ENCODE results near the gene MTREX. TPM values are rescaled to one million over a fixed set of nuclear protein-coding genes. Genes with fewer than 3 reads are reported as not detected.
A peak's percentile ranks its signal among the peaks of the same experiment; 100 is the strongest.

The MTREX gene
- total and polyA plus RNA-seq, 3 donors from 2014 or later = 33.7 to 126 (median 108) TPM

DNA sequence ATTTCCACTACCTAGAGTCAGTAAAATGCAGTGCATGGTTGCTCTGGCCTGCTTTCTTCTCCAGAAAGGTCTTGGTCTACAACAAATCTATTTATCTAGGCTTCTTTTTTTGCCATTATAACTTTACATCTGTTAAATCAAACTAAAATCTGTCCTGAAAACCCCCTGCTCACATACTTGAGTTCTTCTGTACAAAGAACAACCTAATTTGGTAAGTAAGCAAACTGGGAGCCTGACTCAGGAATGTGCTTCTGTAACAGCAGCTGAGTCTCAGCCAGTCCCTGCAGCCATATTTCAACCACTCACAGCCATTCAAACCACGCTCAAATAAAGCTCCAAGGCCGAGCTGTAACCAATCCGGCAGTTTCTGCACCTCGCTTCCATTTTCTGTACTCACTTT, 131.2 kb downstream of the MTREX start:
- peak overlapping the region; percentile 18 to 70 for H3K27ac ChIP-seq
- no peak overlapping the region for H3K4me3 ChIP-seq
- H3K36me3 ChIP-seq (ENCODE audit: low read depth, missing control alignments) = no peaks in the 10 kb centered on the region
- no peaks in the 10 kb centered on the region for H3K27me3 ChIP-seq
- intact Hi-C loops (cut with DNase I; ENCODE audit: low total_unique reads) = no loop called here
- WGBS, 2 donors = 41 to 48% methylated on average over 4 of the region's 4 CpGs
- no peak for DNase-seq
- TF ChIP-seq, protein P1, sequence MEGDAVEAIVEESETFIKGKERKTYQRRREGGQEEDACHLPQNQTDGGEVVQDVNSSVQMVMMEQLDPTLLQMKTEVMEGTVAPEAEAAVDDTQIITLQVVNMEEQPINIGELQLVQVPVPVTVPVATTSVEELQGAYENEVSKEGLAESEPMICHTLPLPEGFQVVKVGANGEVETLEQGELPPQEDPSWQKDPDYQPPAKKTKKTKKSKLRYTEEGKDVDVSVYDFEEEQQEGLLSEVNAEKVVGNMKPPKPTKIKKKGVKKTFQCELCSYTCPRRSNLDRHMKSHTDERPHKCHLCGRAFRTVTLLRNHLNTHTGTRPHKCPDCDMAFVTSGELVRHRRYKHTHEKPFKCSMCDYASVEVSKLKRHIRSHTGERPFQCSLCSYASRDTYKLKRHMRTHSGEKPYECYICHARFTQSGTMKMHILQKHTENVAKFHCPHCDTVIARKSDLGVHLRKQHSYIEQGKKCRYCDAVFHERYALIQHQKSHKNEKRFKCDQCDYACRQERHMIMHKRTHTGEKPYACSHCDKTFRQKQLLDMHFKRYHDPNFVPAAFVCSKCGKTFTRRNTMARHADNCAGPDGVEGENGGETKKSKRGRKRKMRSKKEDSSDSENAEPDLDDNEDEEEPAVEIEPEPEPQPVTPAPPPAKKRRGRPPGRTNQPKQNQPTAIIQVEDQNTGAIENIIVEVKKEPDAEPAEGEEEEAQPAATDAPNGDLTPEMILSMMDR (IDR thresholded peaks at IDR 0.05) = no peak
- no peak for TF ChIP-seq POLR2A (IDR thresholded peaks at IDR 0.05)
- peaks cover 20% of the 10 kb centered on the region for H3K4me1 ChIP-seq
- no peaks in the 10 kb centered on the region for H3K9me3 ChIP-seq

DNA sequence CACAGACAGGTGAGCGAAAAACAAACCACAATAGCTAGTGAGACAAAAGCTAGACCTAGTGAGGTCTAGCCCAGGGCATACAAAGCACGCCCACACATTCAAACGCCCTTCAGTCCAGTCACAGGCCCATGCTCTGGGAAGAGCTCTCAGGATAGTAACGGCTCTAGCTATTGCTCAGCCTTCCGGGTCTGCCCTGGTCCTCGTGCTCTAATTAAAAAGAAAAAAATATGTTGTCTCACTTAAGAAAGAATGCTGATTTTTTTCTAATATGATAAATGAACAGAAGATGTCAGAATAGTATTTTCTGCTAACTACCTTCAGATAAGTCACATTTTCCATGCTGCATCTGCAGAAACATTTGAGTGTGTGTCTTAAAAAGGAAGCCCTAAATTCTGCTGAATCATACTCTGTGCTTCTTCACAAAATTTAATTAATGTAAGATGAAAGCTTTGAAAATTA, 132.4 kb downstream of the MTREX start:
- Histone ChIP-seq H3K9me3 (no peaks in the 10 kb centered on the region), H3K36me3 (ENCODE audit: low read depth, missing control alignments) (no peaks in the 10 kb centered on the region), H3K4me3 (no peak overlapping the region), H3K27ac (peak overlapping the region in 1 of 2 donors; percentile 70), H3K4me1 (peaks cover 20% of the 10 kb centered on the region), H3K27me3 (no peaks in the 10 kb centered on the region)
- 70 to 74% methylated on average over 6 of the region's 6 CpGs for WGBS, 2 donors
- no peak for DNase-seq
- TF ChIP-seq, protein P1 (IDR thresholded peaks at IDR 0.05) = no peak
- TF ChIP-seq POLR2A (IDR thresholded peaks at IDR 0.05) = no peak
- intact Hi-C loops (cut with DNase I; ENCODE audit: low total_unique reads) = no loop called here

DNA sequence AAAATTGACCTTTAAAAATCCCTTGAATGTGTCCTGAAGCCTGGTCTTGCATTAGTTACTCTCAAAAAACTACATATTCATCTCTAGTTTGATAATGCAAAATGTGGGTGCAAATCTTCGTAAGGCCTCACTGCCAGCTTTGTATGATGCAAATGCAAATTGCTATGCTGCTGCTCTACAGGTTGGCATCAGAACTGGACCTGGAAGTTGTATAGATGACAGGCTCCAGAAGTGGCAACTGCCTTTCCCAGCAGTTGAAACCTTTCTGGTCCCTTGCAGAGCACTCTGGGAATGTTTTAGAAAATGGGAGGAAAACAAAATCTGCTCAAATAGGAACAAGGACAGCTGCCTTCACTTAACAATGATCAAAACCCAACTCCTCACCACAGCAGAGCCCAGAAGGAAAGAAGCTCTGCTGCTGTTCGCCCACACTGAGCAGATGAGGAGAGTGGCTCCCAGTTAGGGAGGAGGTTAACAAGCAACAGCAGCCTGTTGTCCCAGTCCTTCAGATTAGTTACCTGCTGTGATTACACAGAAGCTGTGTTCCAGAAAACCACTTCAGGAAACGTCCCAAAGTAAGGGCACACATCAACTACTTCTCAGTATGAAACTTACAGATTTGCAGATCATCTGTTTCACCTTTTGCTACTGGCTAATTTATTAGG, 133.4 kb downstream of the MTREX start:
- H3K4me1 ChIP-seq = peaks cover 20% of the 10 kb centered on the region

DNA sequence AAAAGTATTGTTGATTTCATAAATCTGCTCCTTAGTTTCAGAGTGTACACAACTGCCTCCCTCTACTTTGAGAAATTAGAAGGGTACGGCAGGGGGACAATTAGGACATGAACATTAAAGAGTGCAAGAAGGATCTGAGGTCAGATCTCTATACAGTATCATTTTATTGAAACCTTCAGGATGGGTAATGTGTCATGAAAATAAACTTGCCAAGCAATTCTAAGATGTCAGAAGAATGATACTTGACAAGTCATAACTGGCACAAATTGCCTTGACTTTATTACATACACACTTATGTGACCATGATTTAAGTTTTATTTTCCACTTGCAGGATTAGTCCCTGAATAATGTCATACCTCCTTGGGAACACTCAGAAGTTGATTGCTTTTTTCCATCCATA, 134.2 kb downstream of the MTREX start:
- 83 to 85% methylated on average over 1 of the region's 1 CpG for WGBS, 2 donors
- Histone ChIP-seq H3K4me1 (peaks cover 20% of the 10 kb centered on the region), H3K4me3 (no peak overlapping the region), H3K27me3 (no peaks in the 10 kb centered on the region), H3K9me3 (no peaks in the 10 kb centered on the region), H3K36me3 (ENCODE audit: low read depth, missing control alignments) (no peaks in the 10 kb centered on the region), H3K27ac (no peak overlapping the region)
- TF ChIP-seq, protein P1 (IDR thresholded peaks at IDR 0.05) = no peak
- no peak for TF ChIP-seq POLR2A (IDR thresholded peaks at IDR 0.05)
- DNase-seq = no peak
- intact Hi-C loops (cut with DNase I; ENCODE audit: low total_unique reads) = no loop called here

More for the DNA sequence above, 133.4 kb downstream of the MTREX start:
- DNase-seq = no peak
- Histone ChIP-seq H3K4me3 (no peak overlapping the region), H3K27me3 (no peaks in the 10 kb centered on the region), H3K36me3 (ENCODE audit: low read depth, missing control alignments) (no peaks in the 10 kb centered on the region), H3K9me3 (no peaks in the 10 kb centered on the region), H3K27ac (peak overlapping the region in 1 of 2 donors; percentile 5)
- intact Hi-C loops (cut with DNase I; ENCODE audit: low total_unique reads) = no loop called here
- TF ChIP-seq, protein P1 (IDR thresholded peaks at IDR 0.05) = no peak
- no peak for TF ChIP-seq POLR2A (IDR thresholded peaks at IDR 0.05)
- 80 to 85% methylated on average over 3 of the region's 3 CpGs for WGBS, 2 donors

DNA sequence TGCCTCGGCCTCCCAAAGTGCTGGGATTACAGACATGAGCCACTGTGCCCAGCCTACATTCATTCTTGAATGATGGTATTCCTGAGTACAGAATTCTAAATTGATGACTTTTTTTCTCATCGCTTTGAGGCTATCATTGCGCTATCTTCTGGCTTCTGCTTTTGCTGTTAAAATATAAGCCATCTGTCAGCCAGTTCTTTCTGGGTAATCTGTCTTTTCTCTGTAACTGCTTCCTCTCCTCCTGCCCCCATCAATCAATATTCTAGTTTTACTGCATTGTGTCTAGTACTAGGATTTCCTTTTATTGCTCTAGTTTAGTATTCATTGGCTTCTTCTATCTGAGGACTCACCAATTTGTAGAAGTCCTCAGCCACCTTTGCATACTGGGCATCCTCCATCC, 138.0 kb downstream of the MTREX start:
- Histone ChIP-seq H3K27me3 (no peaks in the 10 kb centered on the region), H3K4me1 (no peaks in the 10 kb centered on the region), H3K9me3 (no peaks in the 10 kb centered on the region), H3K27ac (no peak overlapping the region), H3K4me3 (no peak overlapping the region), H3K36me3 (ENCODE audit: low read depth, missing control alignments) (no peaks in the 10 kb centered on the region)
- TF ChIP-seq POLR2A (IDR thresholded peaks at IDR 0.05) = no peak
- TF ChIP-seq, protein P1 (IDR thresholded peaks at IDR 0.05) = no peak
- intact Hi-C loops (cut with DNase I; ENCODE audit: low total_unique reads) = no loop called here
- no peak for DNase-seq
- WGBS, 2 donors = 89 to 94% methylated on average over 3 of the region's 3 CpGs

Data from testis (tissue), 3 donors.